Measurements from ENCODE around the gene CHCHD6.

DNA sequence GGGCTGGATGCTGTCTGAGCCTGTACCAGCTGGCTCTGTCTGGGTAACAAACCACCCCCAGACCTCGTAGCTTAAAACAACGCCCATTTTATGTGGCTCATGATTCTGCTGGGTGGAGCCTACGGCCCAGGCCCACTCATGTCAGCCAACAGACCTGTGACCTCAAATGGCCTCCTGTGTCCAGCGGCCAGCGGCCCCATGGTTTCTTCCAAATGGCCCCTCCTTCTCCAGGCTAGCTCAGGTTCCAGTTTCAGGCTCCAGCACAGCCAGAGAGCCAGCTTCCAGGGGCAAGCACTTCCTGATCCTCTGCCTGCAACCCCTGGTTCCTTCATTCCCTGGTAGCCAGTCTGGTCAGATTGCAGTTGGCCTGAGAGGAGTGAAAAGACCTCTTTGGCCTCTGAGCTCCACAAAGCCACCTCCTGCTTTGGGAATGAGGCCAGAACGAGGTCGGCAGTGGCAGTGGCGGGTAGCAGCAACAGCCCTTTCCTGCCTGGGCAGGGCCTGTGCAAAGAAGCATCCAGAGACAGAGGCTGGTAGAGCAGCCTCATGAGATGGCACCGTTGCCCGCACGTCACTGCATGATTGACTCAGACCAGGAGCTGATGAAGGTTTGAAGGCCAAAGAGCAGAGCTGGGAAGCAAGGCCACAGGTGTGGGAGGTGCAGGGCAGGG lies 257.9 kb downstream of the CHCHD6 start:
- no peak for TF ChIP-seq EZH2 (IDR thresholded peaks at IDR 0.05; ENCODE audit: low read length, unreplicated experiment)
- TF ChIP-seq, protein P1, sequence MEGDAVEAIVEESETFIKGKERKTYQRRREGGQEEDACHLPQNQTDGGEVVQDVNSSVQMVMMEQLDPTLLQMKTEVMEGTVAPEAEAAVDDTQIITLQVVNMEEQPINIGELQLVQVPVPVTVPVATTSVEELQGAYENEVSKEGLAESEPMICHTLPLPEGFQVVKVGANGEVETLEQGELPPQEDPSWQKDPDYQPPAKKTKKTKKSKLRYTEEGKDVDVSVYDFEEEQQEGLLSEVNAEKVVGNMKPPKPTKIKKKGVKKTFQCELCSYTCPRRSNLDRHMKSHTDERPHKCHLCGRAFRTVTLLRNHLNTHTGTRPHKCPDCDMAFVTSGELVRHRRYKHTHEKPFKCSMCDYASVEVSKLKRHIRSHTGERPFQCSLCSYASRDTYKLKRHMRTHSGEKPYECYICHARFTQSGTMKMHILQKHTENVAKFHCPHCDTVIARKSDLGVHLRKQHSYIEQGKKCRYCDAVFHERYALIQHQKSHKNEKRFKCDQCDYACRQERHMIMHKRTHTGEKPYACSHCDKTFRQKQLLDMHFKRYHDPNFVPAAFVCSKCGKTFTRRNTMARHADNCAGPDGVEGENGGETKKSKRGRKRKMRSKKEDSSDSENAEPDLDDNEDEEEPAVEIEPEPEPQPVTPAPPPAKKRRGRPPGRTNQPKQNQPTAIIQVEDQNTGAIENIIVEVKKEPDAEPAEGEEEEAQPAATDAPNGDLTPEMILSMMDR (conservative IDR thresholded peaks at IDR 0.05; ENCODE audit: low read depth, low read length): no peak
- no peak for TF ChIP-seq EZH2phosphoT487 (IDR thresholded peaks at IDR 0.05; ENCODE audit: borderline replicate concordance, low read length)

All from PC-3 (cell line).